HG02973 (cell line): ENCODE measurements around the gene SIRT2.

Source experiments
- ATAC-seq: cut with Tn5 transposase; IDR thresholded peaks from one replicate; pipeline ENCODE4 v1.9.1; 2021; ENCODE audit warnings: moderate library complexity; ENCODE audit not compliant: unreplicated experiment

SIRT2 gene

GRCh38 chr19:38845374-38846024 lies 53.9 kb downstream of the SIRT2 start:
- no peak for ATAC-seq

- no peak for ATAC-seq
These were observed 55.2 kb downstream of the SIRT2 start for GRCh38 chr19:38844093-38844686.

- no peak for ATAC-seq
These were observed 56.2 kb downstream of the SIRT2 start for GRCh38 chr19:38843175-38843758.

GRCh38 chr19:38842439-38843174 lies 56.8 kb downstream of the SIRT2 start:
- no peak for ATAC-seq

GRCh38 chr19:38841787-38842438 lies 57.5 kb downstream of the SIRT2 start:
- ATAC-seq = no peak

- no peak for ATAC-seq
These were observed 58.1 kb downstream of the SIRT2 start for GRCh38 chr19:38841180-38841766.

- ATAC-seq = no peak
These were observed 58.8 kb downstream of the SIRT2 start for GRCh38 chr19:38840583-38840968.

GRCh38 chr19:38839816-38840582 lies 59.4 kb downstream of the SIRT2 start:
- ATAC-seq = no peak

- ATAC-seq = no peak
These were observed 60.2 kb downstream of the SIRT2 start for GRCh38 chr19:38838986-38839761.

- ATAC-seq = no peak
These were observed 61.0 kb downstream of the SIRT2 start for GRCh38 chr19:38838208-38838985.

GRCh38 chr19:38837656-38838121 lies 61.7 kb downstream of the SIRT2 start:
- no peak for ATAC-seq

GRCh38 chr19:38836983-38837626 lies 62.3 kb downstream of the SIRT2 start:
- no peak for ATAC-seq

GRCh38 chr19:38836159-38836982 lies 63.0 kb downstream of the SIRT2 start:
- ATAC-seq = no peak

- ATAC-seq = no peak
These were observed 64.8 kb downstream of the SIRT2 start for GRCh38 chr19:38834590-38834989.

- no peak for ATAC-seq
These were observed 65.3 kb downstream of the SIRT2 start for GRCh38 chr19:38834104-38834490.

GRCh38 chr19:38833092-38833425 lies 66.4 kb downstream of the SIRT2 start:
- ATAC-seq = no peak

- peak; percentile 43 for ATAC-seq
These were observed 68.2 kb downstream of the SIRT2 start for GRCh38 chr19:38831142-38831605.
